HG02973 (cell line): ENCODE measurements around the gene C1orf198.
A peak's percentile ranks its signal among the peaks of the same experiment; 100 is the strongest.

Experiments
- ATAC-seq: cut with Tn5 transposase; IDR thresholded peaks from one replicate; pipeline ENCODE4 v1.9.1; 2021; ENCODE audit warnings: moderate library complexity; ENCODE audit not compliant: unreplicated experiment

The C1orf198 gene, protein sequence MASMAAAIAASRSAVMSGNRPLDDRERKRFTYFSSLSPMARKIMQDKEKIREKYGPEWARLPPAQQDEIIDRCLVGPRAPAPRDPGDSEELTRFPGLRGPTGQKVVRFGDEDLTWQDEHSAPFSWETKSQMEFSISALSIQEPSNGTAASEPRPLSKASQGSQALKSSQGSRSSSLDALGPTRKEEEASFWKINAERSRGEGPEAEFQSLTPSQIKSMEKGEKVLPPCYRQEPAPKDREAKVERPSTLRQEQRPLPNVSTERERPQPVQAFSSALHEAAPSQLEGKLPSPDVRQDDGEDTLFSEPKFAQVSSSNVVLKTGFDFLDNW

DNA sequence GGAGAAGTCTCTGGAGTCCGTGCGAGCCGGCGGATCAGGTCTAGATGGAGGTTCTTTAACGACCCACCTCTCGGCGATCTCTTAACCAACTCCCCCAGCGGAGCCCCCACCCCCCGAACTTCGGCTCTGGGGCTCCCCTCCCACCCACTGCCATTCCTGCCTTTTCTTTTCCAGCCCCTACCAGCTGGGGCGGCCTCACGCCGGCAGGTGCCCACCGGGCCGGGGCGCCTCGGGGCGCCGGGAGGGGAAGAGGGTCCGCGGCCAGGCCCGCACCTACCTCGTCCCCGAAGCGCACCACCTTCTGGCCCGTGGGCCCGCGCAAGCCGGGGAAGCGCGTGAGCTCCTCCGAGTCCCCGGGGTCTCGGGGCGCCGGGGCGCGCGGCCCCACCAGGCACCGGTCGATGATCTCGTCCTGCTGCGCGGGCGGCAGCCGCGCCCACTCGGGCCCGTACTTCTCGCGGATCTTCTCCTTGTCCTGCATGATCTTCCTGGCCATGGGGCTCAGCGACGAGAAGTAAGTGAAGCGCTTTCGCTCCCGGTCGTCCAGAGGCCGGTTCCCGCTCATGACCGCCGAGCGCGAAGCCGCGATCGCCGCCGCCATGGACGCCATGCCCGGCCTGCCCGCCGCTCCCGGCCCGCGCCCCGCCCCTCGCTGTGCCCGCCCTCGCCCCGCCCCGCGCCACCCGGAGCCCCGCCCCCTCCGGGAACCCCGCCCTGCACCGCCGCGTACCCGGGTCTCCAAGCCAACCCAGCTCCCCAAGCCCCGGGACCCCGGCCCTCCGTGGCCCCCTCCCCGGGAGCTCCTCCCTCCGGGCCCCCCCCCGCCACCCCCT, at the start of gene C1orf198:
C1orf198 (minus strand) TSS at position 619 of the 833 bp plus-strand sequence; CDS start at position 610, 9 bp downstream.
- peak; percentile 82 for ATAC-seq

DNA sequence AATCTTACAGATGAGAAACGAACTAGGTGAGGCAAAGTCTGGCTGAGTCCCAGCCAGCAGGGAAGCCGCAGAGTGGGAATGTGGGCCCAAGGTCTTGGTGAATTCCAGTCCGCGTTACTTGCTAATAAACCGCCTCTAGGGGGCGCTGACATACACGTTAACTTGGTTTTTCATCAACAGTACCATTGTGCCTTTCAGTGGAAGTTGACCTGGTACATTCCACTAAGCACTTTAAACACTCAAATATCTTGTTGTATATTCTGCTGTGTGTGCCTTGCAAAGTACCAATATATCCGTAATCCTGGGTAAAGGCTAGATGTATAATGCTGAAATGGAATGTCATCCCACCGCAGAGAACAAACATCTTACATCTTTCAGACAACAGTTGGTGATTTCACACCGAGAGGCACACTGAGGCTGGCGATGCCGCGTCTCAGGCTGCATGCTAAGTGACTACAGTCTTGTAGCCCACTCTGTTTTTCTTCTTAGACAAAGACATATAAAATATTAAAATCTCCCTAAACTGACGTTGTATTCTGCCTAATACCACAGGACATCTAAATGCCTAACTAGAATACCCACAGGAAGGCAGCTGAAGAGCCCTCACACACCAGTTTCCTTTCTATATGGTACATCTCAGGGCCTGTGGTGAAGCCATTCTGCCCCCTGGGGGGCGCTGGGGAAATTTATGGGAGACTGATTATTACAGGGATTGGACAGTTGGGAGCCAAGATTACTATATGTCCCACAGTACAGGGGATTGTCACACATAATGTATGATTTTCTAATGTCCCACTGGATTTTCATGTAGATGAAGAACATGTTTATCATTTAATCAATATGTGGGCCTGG, 49.2 kb upstream of the C1orf198 start:
- no peak for ATAC-seq

DNA sequence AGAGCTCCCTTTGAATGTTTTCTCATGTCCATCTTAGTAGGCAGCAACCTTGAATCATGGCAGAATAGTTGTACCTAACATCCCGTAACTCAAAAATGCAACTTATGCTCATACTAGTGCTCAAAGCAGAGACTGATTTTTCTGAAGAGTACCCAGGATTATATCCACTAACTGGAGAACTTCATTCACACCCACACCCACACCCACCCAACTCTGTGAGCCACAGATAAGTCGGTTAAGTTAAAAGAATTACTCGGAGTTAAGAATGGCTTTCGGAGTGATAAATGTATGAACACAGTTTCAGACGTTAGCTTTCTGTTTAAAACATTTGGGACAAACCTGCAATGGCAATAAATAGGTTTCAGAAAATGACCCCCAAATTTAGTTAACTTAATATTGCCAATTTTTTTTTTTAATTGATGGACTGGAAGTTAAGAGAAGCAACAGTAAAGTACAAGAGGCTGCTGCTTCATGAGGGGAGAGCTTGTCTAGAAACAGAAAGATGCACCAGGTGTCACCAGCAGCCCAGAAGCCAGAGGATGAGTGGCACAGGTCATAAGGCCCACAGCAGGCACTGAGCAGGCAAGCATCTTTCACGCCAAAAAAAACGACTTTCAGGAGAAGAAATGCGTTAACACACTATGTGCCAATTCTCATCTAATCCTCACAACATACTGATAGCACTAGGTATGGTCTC, 48.4 kb upstream of the C1orf198 start:
- no peak for ATAC-seq

DNA sequence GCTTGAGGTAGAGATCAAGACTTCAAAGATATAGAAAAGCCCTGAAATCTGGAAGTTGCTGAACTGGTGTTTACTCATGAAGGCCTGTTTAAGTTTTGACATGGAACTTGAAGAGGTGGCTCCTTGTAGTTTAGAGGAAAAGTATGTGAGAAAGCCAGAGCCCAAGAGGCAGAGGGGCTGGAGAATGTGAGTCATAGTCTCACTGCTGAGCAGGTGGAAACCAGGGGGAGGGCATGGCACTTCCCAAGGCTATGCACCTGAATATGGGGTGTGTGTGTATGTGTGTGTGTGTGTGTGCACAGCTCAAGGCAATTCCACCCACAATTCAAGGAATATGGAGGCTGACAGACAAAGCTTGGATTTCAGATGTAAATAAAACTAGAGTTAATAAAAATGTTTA, 46.8 kb upstream of the C1orf198 start:
- ATAC-seq, result no peak

DNA sequence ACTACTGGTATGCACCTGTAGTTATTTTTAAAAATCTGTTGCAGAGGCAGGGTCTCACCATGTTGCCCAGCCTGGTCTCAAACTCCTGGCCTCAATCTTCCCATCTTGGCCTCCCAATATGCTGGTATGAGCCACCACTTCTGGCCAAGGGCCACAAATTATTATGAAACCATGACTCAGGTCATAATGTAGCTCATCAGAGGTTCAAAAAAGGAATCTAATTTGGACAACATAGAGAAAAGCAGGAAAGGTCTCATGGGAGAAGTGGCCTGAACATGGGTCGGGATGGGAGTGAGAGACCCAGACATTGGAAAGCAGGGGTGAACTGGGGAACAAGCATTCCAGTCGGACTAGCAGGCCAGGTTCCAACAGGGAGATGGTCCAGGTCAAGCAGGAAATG, 45.2 kb upstream of the C1orf198 start:
- ATAC-seq, result no peak

DNA sequence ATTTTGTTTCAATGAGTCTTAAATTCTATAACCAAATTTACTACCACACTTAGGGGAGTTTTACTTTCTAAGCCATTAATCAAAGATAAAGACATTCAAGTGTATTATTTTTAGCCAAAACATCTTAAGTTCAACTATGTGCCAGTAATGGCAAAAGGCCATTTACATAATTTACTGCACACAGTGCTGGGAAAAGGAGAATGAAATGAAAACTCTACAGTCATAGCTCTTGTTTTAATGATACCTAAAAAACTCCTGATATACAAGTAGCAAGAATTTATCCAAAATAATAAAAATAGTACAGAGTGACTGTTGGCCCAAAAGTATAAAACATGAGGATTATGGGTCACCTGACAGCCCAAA, 42.4 kb upstream of the C1orf198 start:
- ATAC-seq, result no peak

DNA sequence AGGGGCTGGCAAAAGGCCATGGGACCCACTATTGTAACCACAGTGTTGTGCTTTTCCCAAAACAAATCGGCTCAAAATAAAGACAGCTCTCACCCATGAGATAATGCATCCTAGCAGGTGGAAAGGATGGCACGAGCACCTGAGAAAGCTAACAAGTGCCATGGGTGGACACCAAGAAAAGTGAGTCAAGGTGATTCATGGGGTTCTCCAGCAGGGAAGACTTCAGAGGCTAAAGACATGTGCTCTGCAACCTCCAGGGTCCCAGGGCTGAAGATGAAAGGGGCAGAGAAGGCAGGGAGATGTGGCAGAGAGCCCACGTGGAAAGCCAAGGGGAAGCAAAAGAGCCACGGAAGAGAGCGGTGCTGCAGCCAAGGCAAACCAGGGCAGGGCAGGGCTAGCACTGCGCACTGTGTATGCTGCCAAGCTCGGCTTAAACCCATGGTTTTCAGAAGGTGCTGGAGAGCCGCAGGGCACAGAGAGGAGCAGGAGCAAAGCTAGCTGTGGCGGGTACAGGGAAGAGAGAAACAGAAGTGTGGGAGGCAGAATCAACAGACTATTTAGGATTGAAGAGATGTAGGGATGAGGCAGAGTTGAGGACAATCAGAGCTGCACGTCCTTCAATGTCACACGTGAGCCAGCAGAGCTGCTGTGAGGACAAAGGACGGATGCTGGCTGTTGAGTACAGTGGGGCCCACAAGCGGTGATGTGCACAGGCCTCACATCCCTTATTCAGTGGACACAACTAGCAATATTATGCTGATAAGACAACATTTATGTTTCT, 41.8 kb upstream of the C1orf198 start:
- no peak for ATAC-seq

DNA sequence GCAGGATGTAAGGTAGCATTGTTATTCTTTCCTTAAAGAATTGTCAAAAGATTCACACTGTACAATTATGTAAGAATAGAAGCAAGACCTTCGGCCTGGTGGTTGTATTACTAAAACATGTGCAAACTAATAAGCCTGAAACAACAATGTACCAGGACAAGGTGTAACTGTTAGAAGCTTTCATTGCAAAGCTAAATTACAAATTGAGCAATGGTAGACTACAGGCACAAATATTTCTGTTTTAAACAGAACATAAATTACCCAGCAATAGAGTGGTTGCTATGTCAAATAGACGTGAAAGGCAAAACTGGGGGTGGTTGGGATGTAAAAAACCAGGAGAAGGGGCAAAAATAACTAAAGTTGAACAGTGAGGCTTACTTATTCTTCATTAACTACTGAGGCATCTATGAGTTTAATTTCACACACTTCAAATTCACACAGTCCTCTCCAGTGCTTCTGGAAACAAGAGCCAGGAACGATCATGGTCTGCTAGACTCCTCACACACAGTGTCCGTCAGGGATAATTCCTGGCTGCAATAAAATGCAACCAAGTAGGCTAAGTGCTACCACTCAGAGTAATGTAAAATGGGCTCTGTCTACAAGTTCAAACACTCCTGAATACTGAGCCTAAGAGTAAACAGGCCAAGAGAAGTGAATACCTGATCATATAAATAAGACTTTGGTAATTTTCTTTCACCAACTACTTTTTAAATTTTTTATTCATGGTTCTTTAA, 39.3 kb upstream of the C1orf198 start:
- ATAC-seq, result no peak

DNA sequence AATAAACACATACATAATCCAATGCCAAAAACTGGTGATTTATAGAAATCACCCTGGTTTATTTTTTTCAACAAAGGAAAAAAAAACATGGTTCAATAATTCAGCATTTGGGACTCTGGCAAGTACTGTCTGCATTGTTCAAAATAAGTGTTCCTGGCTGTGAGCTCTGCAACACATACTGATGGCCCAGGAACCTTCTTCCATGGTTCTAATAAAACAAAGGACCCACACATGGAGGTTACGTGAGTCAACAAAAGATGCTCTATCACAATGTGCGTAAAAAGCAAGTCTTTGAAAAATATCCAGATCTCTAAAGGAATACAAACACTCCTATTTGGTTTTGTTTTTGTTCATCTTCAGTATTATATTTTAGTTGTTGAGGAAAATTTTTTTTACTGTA, 37.9 kb upstream of the C1orf198 start:
- ATAC-seq, result no peak

DNA sequence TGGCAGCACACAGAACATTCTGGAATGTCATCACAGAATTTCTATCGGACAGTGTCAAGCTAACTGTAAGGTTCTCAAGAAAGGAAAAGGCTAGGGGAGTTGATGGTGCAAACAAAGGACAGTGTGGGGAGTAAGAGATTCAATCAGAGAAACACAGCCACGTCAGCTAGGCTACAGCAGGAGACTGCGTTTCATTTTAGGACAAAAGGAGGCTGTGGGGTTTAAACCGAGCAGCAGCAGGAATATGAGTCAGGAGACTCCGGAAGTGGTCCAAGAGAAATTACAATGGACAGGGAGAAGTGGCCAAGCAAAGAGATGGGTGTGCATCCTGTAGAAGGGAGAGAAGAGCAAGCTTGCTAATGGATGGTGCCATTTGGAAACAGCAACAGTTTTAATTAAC, 37.4 kb upstream of the C1orf198 start:
- ATAC-seq, result no peak

DNA sequence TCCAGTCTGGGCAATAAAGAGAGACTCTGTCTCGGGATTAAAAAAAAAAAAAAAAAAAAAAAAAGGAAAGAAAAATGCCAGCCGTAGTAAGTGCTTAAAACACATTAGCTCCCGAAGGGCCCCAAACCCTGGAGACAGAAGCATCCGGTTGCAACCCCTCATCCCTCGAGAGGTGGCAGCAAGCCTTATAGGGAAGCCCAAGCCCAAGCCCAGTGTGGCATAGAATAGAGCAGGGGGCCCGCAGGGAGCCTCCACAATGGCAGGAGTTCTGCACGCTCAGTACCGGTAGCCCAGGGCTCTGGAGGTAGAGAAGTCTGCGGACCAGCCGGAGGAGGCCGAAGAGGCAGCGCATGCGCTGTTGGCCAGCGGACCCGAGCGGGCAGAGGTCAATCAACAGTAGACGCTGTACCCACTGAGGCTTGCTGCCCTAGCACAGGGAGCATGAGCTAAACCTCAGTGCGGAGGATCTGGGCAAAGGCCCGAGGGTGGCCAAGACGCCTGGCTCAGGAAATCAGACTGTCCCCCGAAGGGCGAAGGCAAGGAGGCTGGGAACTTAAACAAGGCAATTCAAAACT, 34.1 kb upstream of the C1orf198 start:
- ATAC-seq, result no peak

DNA sequence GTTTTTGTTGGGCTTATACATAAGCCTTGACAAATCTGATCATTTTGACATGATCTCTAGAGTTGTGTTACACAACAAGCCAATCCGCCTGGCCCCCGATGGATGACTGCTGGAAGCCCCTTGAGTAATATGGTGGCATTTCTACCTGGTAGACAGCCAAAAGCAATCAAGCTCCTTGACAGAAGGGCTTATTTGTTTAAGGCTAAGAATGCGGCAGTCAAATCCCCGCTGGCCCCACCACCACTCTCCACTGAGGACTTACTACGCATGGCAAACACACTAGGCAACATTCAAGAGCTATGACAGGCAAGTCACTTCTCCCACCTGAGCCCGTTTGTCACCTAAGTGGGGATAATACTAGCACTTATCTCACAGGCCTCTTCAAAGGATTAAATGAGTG, 33.4 kb upstream of the C1orf198 start:
- no peak for ATAC-seq

DNA sequence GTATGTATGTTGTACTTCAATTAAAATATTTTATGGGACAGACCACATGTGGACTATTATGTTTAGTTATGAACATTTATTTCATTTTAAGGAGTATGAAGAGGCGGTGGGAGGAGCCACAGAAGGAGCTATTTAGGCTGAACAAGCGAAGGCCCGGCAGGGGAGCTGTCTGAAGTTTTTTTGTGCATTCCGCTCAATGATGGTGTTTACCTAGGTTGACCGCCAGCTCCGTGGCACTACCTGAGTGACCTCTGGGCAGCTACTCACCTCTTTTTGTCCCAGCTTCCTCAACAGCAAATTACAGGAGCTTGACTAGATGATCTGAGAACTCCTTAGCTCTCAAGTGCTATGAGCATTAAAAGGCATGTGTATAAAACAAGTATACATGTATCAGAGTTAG, 32.7 kb upstream of the C1orf198 start:
- no peak for ATAC-seq

DNA sequence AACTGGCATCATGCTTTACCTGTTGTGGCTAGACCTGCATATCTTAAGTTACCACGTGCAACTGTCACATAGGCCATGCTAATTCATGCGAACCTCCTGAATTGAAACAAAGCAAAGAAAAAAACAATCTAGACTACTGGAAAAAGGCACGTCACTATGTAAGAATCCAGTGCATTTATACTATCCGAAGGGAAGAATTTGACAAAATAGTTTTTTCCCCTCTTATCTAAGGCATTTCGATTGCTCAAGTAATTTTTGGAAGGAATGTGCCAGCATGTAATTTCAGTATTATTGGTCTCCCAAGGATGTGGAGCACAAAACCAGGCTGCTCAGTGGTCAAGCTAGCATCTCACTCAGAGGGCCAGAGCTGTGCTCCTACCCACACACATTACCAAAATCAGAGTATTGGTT, 31.5 kb upstream of the C1orf198 start:
- ATAC-seq, result no peak

DNA sequence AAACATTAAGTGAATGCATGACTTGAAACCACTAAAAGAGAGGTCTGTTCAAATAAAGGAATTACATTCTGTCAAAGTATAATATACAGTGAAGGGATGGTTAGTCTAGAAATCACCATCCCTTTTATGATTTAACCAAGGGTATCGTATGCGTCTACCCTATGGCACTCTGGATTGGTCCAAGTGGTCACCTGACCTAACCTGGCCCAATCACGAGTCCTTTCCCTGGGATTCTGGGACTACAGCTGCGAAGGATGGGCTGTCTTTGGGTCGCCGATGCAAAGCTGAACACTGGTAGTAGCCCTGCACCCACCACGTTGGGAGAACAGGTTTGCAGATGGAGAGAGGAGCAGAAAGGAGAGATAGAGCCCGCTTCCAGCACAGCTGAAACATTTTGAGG, 30.4 kb upstream of the C1orf198 start:
- ATAC-seq, result no peak

DNA sequence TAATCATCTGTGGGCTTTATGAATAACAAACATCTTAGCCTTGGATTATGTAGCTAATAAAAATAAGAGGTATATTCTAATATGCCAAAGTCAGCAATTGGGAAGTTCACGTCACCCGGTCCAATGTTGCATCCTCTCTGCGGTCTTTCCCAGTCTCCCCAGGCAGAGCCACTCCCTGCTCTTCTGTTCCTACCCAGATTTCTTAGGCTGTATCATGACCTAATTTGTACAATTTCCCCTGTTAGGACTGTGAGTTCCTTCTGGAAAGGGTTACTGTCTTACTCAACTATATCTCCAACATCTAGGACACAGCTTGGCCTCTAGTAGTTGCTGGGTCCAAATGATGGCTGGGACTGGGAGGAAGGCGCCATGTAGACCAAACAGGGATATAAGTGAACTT, 29.8 kb upstream of the C1orf198 start:
- no peak for ATAC-seq

DNA sequence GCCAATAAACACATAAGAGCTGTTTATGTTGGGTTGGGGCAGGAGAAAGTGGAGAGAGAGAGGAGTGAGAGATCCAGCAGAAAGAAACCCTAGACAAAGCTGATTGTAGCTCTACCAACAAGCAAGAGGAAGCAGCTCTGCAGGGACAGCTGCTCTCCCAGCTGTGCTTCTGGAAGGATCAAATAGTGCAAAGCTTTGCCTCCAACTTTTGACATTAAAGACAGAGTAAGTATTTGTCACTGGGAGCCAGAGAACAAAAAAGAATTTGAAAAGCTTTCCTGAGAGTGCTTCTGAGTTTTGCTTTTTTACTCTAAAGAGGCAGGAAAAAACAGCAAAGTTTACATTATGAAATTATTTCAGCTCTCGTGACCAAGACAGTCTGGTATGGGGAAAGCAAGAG, 28.5 kb upstream of the C1orf198 start:
- no peak for ATAC-seq

DNA sequence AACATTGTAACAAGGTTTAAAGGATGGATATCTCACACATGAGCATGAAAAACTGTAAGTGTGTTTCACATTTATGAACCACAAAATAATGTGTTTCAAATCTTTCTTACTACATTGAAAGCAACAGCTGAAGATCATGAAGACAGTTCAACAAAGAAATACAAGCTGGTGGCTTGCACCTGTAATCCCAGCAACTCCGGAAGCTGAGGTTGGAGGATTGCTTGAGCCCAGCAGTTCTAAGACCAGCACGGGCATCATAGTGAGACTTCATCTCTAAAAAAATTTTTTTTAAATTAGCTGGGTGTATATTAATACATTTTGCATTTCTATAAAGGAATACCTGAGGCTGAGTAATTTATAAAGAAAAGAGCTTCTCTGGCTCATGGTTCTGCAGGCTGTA, 27.1 kb upstream of the C1orf198 start:
- no peak for ATAC-seq

DNA sequence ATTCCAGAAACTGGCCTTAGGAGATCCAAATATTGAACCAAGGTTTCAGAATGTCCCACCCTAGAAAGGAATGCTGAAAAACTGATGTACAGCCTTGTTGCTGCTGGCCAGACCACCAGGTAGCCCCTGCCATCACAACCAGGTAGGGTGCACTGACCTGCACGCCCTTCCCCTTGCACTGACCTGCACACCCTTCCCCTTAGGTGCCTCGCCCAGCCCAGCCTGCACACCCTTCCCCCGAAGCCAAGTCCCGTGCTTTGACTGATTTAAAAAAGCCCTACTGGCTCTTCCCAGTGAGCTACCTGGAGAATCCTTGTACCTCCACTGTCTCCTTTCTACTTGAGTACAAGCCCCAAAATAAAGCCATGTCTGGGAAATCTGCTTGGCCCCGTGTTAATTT, 26.3 kb upstream of the C1orf198 start:
- no peak for ATAC-seq
